ENCODE data around the gene ZNF610.
"Not testable (repeated sequence)": the region's sequence is repeated elsewhere in the genome, so short reads cannot be mapped to it uniquely, and the experiment has no call there.

The ZNF610 gene

GRCh38 chr19:52336117-52336790, at the start of gene ZNF610:
TSS of gene ZNF610 (plus strand) at chr19:52336243. CDS start at chr19:52349173, 12,930 bp downstream.
- peak; percentile 94 for DNase-seq (ENCODE audit: low read depth, low spot score)

GRCh38 chr19:52286256-52286655, 49.8 kb upstream of the ZNF610 start:
- no peak for DNase-seq (ENCODE audit: low read depth, low spot score)

DNA sequence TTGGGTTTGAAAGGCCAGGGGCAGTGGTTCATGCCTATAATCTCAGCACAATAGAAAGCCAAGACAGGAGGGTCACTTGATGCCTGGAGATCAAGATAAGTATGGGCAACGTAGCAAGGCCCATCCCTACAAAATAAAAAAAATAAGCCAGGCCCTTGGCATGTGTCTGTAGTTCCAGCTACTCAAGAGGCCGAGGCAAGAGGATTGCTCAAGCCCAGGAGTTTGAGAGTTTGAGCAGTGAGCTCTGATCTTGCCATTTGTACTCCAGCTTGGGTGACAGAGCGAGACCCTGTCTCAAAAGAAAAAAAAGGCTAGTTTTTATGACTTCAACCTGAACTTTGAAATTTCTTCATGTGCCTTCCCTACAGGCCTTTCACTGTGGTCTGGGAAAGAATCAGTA, 44.3 kb upstream of the ZNF610 start:
- no peak for DNase-seq (ENCODE audit: low read depth, low spot score)

DNA sequence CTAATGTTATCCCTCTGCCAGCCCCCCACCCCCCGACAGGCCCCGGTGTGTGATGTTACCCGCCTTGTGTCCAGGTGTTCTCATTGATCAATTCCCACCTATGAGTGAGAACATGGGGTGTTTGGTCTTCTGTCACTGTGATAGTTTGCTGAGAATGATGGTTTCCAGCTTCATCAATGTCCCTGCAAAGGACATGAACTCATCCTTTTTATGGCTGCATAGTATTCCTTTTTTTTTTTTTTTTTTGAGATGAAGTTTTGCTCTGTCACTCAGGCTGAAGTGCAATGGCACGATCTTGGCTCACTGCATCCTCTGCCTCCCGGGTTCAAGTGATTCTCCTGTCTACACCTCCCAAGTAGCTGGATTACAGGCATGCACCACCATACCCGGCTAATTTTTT, 43.1 kb upstream of the ZNF610 start:
- not testable (repeated sequence) for DNase-seq (ENCODE audit: low read depth, low spot score)

GRCh38 chr19:52296400-52296772, 39.7 kb upstream of the ZNF610 start:
- DNase-seq (ENCODE audit: low read depth, low spot score), result no peak

DNA sequence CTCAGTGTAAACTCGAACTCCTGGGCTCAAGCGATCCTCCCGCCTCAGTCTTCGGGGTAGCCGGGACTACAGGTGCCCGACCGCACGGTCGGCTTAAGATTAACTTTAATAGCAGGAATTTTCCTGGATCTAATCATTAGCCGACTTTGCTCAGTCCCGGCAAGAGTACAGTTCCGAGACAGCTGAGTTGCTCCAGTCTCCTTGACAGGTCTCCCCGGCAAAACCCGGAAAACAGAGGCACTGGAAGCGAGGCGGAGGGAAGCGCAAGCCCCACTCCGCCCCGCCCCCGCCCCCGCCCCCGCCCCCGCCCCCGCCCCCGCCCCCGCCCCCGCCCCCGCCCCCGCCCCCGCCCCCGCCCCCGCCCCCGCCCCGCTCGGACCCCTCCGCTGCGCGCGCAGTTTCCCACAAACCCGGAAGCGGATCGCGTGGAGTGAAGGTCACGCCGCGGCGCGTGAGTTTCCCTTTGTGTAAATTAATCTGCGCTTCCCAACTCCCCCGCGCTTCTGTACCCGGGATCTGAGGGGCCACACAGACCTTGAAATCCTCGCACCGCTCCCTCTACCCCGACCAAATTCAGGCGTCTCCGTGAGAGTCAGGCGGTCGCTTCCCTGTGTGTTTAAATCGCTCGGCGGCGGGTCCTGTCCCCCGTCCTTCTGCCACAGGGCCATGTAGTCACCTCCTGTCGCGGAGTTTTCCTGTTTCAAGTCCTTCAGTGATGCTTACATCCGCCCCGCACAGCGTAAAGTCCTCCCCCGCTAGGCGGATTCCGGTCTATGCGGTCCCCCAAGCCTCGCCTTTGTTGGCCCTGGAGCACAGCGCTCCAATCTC, 39.1 kb upstream of the ZNF610 start, which contains the start of gene ZNF480:
Gene ZNF480 (plus strand): TSS at position 397 of the 828 bp plus-strand sequence. CDS start 3,244 bp downstream, outside the sequence.
- peak; percentile 88 for DNase-seq (ENCODE audit: low read depth, low spot score)

DNA sequence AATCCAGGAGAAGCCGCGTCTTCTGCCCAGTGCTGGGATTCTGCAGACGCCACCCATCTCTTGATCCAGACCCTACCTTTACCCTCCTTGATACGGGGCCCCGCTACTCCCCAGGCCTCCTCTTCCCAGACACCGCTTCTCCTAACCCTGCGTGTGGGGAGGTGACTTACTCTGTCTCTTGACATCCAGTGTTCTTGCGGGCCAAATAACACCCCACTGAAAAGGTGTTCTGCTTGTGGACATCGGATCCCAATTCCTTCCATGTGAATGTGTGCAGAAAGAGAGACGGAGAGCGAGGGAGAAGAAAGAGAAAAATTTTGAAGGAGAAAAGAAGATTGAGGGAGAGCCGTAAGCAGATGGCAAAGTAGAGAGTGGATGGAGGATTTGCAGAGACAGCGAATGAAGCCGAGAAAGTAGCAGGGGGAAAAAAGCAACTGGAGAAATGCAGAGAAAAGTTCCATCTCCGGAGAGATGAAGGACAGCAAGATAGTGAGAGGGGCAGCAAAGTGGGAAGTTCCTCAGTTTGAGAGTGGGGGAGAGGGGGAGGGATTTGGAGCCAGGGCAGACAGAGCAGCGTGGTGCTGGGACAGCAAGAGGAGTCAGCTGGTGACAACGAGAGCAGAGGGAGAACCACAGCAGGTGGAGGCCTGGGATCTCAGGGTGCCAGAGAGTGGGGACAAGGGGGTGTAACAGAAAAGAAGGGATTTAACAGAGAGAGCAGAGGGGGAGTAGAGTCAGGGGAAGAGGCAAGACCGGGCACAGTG, 38.3 kb upstream of the ZNF610 start:
- no peak for DNase-seq (ENCODE audit: low read depth, low spot score)

GRCh38 chr19:52307275-52307674, 28.8 kb upstream of the ZNF610 start:
- DNase-seq (ENCODE audit: low read depth, low spot score), result peak; percentile 50

DNA sequence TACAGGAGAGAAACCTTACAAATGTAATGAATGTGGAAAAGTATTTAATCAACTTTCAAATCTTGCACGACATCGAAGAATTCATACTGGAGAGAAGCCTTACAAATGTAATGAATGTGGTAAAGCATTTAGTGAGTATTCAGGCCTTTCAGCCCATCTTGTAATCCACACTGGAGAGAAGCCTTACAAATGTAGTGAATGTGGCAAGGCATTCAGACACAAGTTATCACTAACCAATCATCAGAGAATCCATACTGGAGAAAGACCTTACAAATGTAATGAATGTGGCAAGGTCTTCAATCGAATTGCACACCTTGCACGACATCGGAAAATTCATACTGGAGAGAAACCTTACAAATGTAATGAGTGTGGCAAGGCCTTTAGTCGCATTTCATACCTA, 13.6 kb upstream of the ZNF610 start:
- DNase-seq (ENCODE audit: low read depth, low spot score), result no peak

GRCh38 chr19:52331757-52332156, 4.3 kb upstream of the ZNF610 start:
- peak; percentile 28 for DNase-seq (ENCODE audit: low read depth, low spot score)

GRCh38 chr19:52335768-52336116, 301 bp upstream of the ZNF610 start:
- DNase-seq (ENCODE audit: low read depth, low spot score), result no peak

- no peak for DNase-seq (ENCODE audit: low read depth, low spot score)
Measured at GRCh38 chr19:52336791-52337381, 843 bp downstream of the ZNF610 start.

DNA sequence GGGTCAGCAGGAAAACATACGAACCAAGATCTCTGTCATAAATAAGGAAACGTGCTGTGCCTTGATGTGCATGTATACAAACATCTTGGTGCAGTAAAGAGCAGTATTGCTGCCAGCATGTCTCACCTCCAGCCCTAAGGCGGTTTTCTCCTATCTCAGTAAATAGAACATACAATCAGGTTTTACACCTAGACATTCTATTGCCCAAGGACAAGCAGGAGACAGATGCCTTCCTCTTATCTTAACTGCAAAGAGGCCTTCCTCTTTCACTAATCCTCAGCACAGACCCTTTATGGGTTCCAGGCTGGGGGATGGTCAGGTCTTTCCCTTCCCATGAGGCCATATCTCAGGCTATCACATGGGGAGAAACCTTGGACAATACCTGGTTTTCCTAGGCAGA, 3.0 kb downstream of the ZNF610 start:
- not testable (repeated sequence) for DNase-seq (ENCODE audit: low read depth, low spot score)

DNA sequence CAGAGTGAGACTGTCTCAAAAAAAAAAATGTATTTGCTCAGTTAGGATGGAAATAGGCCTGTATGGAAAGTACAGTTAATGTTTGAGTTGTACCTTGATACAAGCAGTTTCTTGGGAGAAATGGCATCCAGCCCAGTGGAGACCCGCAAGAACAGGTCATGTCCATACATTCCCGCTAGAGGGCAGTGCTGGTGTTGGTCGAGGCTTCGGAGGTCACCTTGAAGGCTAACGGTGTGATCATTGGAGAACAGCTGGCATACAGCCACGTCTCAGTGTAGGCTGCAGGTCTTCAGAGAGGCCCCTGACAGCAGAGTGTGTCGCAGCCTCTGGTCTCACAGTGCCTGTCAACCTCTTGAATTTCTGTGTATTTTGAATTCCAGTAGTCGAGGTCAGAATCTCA, 7.5 kb downstream of the ZNF610 start:
- DNase-seq (ENCODE audit: low read depth, low spot score), result peak; percentile 32

DNA sequence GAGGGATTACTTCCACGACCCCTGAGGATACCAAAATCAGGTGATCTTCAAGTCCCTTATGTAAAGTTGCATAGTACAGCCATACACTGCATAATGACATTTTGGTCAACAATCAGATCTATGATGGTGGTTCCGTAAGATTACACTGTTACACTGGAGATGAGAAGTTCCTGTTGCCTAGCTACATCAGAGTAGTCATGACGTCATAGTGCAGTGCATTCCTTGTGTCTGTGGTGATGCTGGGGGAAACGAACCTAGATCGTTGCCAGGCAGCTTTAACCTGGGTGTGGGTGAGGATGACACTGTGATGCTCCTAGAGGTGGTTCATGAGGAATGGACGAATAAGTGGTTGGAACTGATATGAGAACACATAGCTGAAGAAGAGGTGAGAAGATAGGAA, 9.1 kb downstream of the ZNF610 start:
- no peak for DNase-seq (ENCODE audit: low read depth, low spot score)

- no peak for DNase-seq (ENCODE audit: low read depth, low spot score)
Measured at GRCh38 chr19:52351512-52351911, 15.5 kb downstream of the ZNF610 start.

DNA sequence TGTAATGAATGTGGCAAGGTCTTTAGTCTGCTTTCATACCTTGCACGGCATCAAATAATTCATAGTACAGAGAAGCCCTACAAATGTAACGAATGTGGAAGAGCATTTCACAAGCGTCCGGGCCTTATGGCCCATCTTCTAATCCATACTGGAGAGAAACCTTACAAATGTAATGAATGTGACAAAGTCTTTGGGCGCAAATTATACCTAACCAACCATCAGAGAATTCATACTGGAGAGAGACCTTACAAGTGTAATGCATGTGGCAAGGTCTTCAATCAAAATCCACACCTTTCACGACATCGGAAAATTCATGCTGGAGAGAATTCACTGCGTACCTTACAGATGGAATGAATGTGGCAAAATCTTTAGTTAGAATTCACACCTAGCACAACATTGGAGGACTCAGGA, 30.4 kb downstream of the ZNF610 start:
- DNase-seq (ENCODE audit: low read depth, low spot score), result no peak

- peak; percentile 97 for DNase-seq (ENCODE audit: low read depth, low spot score)
Measured at GRCh38 chr19:52369559-52370340, 33.7 kb downstream of the ZNF610 start, which contains the start of gene ZNF880. TSS of gene ZNF880 (plus strand) at chr19:52369923. CDS start at chr19:52369966, 43 bp downstream.

DNA sequence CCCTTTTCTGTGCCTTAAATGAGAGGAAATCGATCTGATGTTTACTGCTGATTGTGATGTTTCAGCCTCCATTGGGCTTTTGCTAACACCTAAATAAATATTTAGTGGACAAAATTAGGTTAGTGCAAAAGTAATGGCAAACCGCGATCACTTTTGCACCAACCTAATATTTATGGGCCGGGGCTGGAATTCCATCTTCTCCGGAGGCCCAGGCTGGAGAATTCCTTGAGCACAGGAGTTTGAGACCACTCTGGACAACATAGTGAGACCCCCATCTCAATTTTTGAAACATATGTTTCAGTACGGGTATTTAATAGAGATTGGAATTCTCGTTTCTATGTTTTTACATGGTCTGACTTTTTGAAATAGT, 34.3 kb downstream of the ZNF610 start:
- no peak for DNase-seq (ENCODE audit: low read depth, low spot score)

- DNase-seq (ENCODE audit: low read depth, low spot score), result no peak
Measured at GRCh38 chr19:52391135-52391534, 55.1 kb downstream of the ZNF610 start.

All from astrocyte of the hippocampus (primary cell).